ENCODE results near the gene ITGAE. TPM values are rescaled to one million over a fixed set of nuclear protein-coding genes. Genes with fewer than 3 reads are reported as not detected.

ITGAE gene
- total RNA-seq, 1 donor, result 23.1 TPM

DNA sequence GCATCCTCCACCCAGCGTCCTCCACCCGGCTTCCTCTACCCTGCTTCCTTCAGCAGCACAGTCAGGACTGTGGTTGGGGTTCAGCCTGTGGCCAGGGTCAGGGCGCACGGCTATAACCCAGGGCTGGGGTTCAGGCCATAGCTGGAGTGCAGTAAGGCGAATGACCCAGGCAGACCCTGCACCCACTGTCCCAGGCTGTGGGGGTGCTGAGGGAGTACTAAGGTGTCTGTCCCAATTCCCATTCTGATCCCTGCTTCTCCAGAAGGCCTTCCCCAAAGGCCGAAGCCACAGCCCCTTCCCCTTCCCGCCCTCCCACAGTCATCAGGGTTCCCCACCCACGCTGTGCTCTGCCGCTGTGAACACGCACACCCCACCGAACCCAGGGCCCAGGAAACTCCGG is 119.9 kb downstream of the ITGAE start:
- Histone ChIP-seq H3K4me1 (ENCODE audit: insufficient read depth, low read length) (peaks cover 14% of the 10 kb centered on the region), H3K4me3 (ENCODE audit: low read length) (no peak overlapping the region), H3K9me3 (ENCODE audit: low read depth, low read length) (no peaks in the 10 kb centered on the region), H3K27me3 (ENCODE audit: insufficient read depth, low read length) (no peaks in the 10 kb centered on the region)

GRCh38 chr17:3679531-3680126 is 121.4 kb downstream of the ITGAE start:
- H3K4me3 ChIP-seq (ENCODE audit: low read length), result no peak overlapping the region
- H3K9me3 ChIP-seq (ENCODE audit: low read depth, low read length), result no peaks in the 10 kb centered on the region
- H3K4me1 ChIP-seq (ENCODE audit: insufficient read depth, low read length), result peaks cover 14% of the 10 kb centered on the region
- no peaks in the 10 kb centered on the region for H3K27me3 ChIP-seq (ENCODE audit: insufficient read depth, low read length)

- H3K9me3 ChIP-seq (ENCODE audit: low read depth, low read length), result no peaks in the 10 kb centered on the region
- no peaks in the 10 kb centered on the region for H3K27me3 ChIP-seq (ENCODE audit: insufficient read depth, low read length)
- H3K4me1 ChIP-seq (ENCODE audit: insufficient read depth, low read length), result peaks cover 14% of the 10 kb centered on the region
- no peak overlapping the region for H3K4me3 ChIP-seq (ENCODE audit: low read length)
These were observed 122.0 kb downstream of the ITGAE start for GRCh38 chr17:3678821-3679530.

GRCh38 chr17:3678095-3678820 is 122.7 kb downstream of the ITGAE start:
- peaks cover 13% of the 10 kb centered on the region for H3K4me1 ChIP-seq (ENCODE audit: insufficient read depth, low read length)
- no peak overlapping the region for H3K4me3 ChIP-seq (ENCODE audit: low read length)
- no peaks in the 10 kb centered on the region for H3K27me3 ChIP-seq (ENCODE audit: insufficient read depth, low read length)
- no peaks in the 10 kb centered on the region for H3K9me3 ChIP-seq (ENCODE audit: low read depth, low read length)

- Histone ChIP-seq H3K4me3 (ENCODE audit: low read length) (no peak overlapping the region), H3K27me3 (ENCODE audit: insufficient read depth, low read length) (no peaks in the 10 kb centered on the region), H3K9me3 (ENCODE audit: low read depth, low read length) (no peaks in the 10 kb centered on the region), H3K4me1 (ENCODE audit: insufficient read depth, low read length) (peaks cover 8% of the 10 kb centered on the region)
These were observed 125.1 kb downstream of the ITGAE start for GRCh38 chr17:3675886-3676285.

DNA sequence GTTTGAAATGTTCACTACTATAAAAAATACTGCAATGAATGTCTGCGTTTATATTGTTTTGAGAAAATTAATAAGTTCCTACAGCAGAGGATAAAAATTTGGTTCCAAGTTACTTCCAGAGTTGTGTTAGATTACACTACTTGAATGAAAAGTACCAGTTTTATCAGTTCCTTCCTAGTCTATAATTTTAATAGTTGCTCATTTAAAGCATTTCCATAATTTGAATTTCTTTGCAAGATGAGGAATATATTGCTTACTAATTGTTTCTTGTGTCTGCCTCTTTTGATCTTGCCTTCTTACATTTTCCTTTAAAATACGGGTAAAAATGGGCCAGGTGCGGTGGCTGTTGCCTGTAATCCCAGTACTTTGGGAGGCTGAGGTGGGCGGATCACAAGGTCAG is 128.4 kb downstream of the ITGAE start:
- Histone ChIP-seq H3K4me3 (ENCODE audit: low read length) (no peak overlapping the region), H3K9me3 (ENCODE audit: low read depth, low read length) (no peaks in the 10 kb centered on the region), H3K27me3 (ENCODE audit: insufficient read depth, low read length) (no peaks in the 10 kb centered on the region), H3K4me1 (ENCODE audit: insufficient read depth, low read length) (peaks cover 19% of the 10 kb centered on the region)

GRCh38 chr17:3669548-3669947 is 131.4 kb downstream of the ITGAE start:
- Histone ChIP-seq H3K9me3 (ENCODE audit: low read depth, low read length) (no peaks in the 10 kb centered on the region), H3K4me1 (ENCODE audit: insufficient read depth, low read length) (peaks cover 24% of the 10 kb centered on the region), H3K4me3 (ENCODE audit: low read length) (peak overlapping the region; percentile 97), H3K27me3 (ENCODE audit: insufficient read depth, low read length) (no peaks in the 10 kb centered on the region)

- Histone ChIP-seq H3K4me1 (ENCODE audit: insufficient read depth, low read length) (peaks cover 24% of the 10 kb centered on the region), H3K27me3 (ENCODE audit: insufficient read depth, low read length) (no peaks in the 10 kb centered on the region), H3K9me3 (ENCODE audit: low read depth, low read length) (no peaks in the 10 kb centered on the region), H3K4me3 (ENCODE audit: low read length) (peak overlapping the region; percentile 97)
These were observed 132.0 kb downstream of the ITGAE start for GRCh38 chr17:3669085-3669347.

DNA sequence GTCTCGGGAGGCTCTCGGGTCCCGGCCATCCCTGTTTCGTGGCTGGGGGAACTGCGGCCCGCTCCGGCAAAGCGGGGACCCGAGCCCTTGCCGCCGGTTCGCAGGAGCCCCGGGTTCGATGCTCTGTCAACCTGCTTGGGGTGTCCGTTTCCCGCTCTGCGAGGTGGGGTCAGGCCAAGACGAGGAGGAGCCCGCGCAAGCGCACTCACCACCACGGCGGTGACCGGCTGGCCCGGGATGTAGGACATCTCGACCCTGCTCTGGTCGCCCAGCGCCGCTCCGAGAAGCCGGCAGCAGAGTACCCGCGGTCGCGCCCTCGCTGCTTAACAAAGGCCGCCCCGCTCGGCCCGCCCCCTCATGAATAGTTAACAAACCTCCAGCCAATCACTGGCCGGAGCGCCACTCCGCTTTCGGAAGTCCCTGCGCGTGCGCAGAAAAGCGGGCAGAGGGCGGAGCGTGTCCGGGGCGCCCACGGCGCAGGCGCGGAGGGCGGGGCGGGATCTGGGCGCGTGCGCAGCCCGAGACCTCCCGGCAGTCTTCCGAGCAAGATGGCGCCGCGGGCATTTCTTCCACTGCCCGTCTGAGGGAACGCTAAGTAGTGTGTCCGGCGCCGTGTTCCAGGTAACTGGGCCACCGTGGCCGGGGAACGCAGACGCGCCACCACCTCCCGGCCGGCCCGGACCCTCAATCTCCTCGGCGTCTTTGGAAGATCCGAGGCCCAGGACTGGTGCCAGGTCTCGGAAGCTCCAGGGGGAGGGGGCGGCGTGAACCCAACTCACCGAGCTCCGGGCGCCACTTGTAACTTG is 132.5 kb downstream of the ITGAE start, which contains the start of the genes EMC6 and TAX1BP3:
TSS of gene EMC6 (plus strand) at position 534 of the 806 bp plus-strand sequence. CDS start 335 bp downstream, outside the sequence.
TSS of gene TAX1BP3 (minus strand) at position 300 of the 806 bp plus-strand sequence. CDS start at position 248, 52 bp downstream.
- Histone ChIP-seq H3K4me3 (ENCODE audit: low read length) (peak within 1 kb of the TSS; percentile 97), H3K4me1 (ENCODE audit: insufficient read depth, low read length) (peaks cover 24% of the 10 kb centered on the region), H3K9me3 (ENCODE audit: low read depth, low read length) (no peaks in the 10 kb centered on the region), H3K27me3 (ENCODE audit: insufficient read depth, low read length) (no peaks in the 10 kb centered on the region)

- Histone ChIP-seq H3K9me3 (ENCODE audit: low read depth, low read length) (no peaks in the 10 kb centered on the region), H3K4me3 (ENCODE audit: low read length) (peak overlapping the region; percentile 97), H3K4me1 (ENCODE audit: insufficient read depth, low read length) (peaks cover 24% of the 10 kb centered on the region), H3K27me3 (ENCODE audit: insufficient read depth, low read length) (no peaks in the 10 kb centered on the region)
These were observed 133.4 kb downstream of the ITGAE start for GRCh38 chr17:3667366-3668278.

- Histone ChIP-seq H3K4me3 (ENCODE audit: low read length) (no peak overlapping the region), H3K4me1 (ENCODE audit: insufficient read depth, low read length) (peaks cover 24% of the 10 kb centered on the region), H3K9me3 (ENCODE audit: low read depth, low read length) (no peaks in the 10 kb centered on the region), H3K27me3 (ENCODE audit: insufficient read depth, low read length) (no peaks in the 10 kb centered on the region)
These were observed 134.5 kb downstream of the ITGAE start for GRCh38 chr17:3666516-3666915.

DNA sequence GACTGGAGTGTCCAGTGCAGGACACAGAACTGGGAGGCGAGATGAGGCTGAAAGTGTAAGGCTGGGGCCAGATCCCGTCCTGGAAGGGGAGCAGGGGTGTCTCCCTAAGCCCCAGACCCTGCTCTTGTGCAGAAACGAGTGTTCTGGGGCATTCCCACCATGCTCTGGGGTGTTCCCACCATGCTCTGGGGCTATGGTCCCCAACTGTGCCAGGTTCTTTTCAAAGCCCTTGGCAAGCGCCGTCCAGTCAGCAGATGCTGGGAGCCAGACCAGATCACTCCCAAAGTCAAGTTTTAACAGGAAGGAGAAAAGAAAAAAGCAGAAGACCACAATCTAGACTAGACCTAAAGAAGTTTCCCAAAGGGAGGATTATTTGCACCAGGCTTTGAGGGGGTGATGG is 135.2 kb downstream of the ITGAE start:
- no peak overlapping the region for H3K4me3 ChIP-seq (ENCODE audit: low read length)
- no peaks in the 10 kb centered on the region for H3K27me3 ChIP-seq (ENCODE audit: insufficient read depth, low read length)
- H3K9me3 ChIP-seq (ENCODE audit: low read depth, low read length), result no peaks in the 10 kb centered on the region
- H3K4me1 ChIP-seq (ENCODE audit: insufficient read depth, low read length), result peaks cover 24% of the 10 kb centered on the region
